GM18909 (cell line): ENCODE data around the gene TMEM26.

Source experiments
- ATAC-seq: cut with Tn5 transposase; IDR thresholded peaks from one replicate; pipeline ENCODE4 v1.9.1; 2021; ENCODE audit warnings: mild to moderate bottlenecking; ENCODE audit not compliant: unreplicated experiment, poor library complexity

The TMEM26 gene

GRCh38 chr10:61452655-61453641, at the start of gene TMEM26:
Gene TMEM26 (minus strand): TSS chr10:61453381. CDS start chr10:61453081, 300 bp downstream.
- no peak for ATAC-seq

DNA sequence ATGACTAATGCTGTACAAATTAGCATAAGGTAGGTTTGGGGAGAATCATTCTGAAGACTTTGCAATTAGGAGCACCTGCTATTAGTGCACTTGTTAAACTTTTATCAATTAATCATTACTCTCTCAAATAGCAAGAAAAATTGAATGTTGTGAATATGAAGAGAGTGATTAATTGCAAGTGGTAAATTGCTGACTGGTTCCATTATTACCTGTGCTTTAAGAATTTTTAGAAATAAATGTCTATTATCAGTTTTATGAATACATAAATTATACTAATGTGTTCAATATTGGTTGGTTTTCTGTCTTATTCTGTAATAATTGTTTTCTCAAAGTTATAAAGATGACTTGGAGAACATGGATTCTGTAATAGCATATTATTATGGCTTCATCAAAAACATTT, 47.3 kb upstream of the TMEM26 start:
- ATAC-seq: no peak

GRCh38 chr10:61492364-61492995, 39.3 kb upstream of the TMEM26 start:
- no peak for ATAC-seq

GRCh38 chr10:61487506-61487905, 34.3 kb upstream of the TMEM26 start:
- no peak for ATAC-seq

GRCh38 chr10:61486738-61487396, 33.7 kb upstream of the TMEM26 start:
- no peak for ATAC-seq

DNA sequence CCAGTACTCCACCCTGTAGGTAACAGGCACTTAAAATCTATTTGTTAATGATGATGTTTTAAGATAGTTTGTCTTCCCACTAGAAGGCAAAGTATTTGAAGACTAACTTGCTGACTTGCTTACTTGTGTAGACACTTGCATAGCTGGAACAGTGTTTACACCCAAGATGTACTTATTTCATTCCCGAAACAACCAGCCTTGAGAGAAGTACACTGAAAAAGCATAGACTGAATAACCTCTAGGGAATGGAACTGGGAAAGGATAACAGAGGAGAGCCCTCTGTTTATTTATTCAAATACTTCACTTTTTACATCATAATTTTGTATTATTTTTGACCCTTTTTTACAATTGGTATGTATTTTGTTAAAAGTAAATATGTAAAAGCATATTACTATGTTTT, 33.1 kb upstream of the TMEM26 start:
- no peak for ATAC-seq

DNA sequence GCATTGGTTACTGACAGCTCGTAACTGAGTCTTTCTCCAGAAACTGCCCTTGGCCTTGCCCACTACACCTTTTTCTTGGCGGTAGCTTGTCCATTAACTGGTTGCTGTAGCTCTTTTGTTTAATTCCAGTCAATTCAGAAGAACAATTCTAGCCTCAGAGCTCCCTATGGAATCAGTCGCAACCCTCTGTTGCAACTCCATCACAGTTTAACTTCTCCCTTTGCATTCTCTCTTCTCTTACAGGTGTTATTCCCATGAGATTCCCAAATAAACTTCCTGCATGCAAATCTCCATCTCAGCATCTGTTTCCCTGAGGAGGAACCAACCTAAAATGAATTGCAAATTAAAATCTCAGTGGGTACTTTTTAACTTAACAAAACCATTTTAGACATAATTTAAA, 28.4 kb upstream of the TMEM26 start:
- ATAC-seq: no peak

GRCh38 chr10:61480208-61480607, 27.0 kb upstream of the TMEM26 start:
- no peak for ATAC-seq

DNA sequence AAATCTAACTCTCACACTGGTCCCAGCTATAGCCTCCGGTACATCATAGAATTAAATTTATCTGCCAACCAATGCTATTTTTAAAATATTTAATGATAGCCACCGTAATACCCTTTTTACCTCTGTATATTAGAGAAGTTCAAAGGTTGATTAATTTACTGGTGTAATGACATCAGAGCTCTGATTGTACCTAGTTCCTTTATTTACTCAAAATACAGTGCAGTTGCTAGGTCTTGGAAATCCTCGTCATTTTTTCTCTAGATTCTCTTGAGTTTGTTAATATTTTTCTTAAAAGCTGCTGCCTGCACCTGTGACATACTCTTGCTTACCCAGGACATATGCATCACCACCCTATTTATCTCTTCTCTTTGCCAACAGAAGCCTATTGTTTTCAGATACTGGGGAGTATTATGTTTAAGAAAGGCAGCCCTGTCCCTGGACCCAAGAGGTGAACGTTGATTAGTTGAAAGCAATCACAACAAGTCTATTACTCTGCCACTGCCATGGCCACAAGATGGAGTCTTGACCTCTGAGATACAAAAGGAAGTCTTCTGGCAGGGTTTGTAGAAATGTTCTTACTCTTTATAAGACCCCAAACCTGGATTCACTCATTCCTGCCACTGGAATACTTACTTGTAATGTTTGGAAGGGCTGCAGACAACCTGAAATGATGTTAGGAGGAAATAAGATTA, 25.6 kb upstream of the TMEM26 start:
- ATAC-seq: no peak

GRCh38 chr10:61477451-61477850, 24.3 kb upstream of the TMEM26 start:
- ATAC-seq: no peak

- no peak for ATAC-seq
Measured at GRCh38 chr10:61476529-61476928, 23.3 kb upstream of the TMEM26 start.

DNA sequence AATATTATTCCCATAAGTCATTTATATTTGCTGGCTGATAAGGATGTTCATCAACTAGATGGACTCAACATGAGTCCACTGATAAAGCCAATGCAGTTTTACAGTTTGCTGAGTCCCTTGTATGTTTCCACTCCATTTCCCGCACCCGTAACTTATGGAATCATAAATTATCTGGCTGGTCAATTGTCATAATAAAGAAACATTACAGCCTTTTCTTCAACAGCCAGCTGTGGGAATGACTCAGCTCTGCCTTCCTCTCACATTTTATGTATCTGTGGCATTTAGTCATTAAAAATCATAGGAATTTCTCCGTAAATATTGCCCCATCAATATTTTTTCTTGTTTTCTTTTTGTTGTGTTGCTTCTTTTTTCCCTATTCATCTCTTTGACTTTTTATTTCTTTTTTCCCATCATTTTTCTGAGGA, 22.3 kb upstream of the TMEM26 start:
- no peak for ATAC-seq

- no peak for ATAC-seq
Measured at GRCh38 chr10:61472090-61472674, 19.0 kb upstream of the TMEM26 start.

DNA sequence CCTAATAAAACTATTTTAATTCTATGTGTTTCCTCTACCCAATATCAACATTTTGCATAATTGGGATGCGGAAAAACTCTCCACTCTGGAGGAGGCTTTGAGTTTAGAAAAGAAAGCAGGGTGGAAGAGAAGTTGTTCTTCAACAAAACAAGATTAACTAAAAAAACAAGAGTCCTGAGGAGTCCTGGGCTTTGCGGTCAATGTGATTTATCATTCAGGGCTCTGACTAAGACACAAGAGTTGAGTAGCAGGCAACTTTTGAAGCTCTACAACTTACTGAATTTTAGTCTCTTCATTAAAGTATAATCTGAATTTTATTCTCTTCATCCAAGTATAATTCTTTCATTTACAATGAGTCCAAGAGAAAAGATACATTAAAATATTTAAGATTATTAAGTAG, 18.3 kb upstream of the TMEM26 start:
- ATAC-seq: no peak

DNA sequence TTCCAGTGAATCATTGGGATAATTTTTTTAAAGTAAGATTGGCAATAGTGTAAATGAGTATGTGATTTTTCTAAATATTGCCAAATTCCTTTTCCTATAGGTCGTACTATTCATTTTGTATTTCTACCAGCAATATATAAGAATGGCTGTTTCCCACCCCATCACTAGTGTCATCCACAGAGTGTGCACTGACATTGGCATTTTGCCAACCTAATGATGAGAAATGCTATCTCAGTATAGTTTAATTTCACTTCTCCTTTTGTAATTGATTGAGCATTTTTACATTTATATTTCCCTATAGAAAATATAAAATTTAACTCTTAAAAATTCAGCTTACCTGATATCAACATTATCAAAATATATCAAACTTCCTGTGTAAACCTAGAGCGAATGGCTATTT, 17.6 kb upstream of the TMEM26 start:
- no peak for ATAC-seq

DNA sequence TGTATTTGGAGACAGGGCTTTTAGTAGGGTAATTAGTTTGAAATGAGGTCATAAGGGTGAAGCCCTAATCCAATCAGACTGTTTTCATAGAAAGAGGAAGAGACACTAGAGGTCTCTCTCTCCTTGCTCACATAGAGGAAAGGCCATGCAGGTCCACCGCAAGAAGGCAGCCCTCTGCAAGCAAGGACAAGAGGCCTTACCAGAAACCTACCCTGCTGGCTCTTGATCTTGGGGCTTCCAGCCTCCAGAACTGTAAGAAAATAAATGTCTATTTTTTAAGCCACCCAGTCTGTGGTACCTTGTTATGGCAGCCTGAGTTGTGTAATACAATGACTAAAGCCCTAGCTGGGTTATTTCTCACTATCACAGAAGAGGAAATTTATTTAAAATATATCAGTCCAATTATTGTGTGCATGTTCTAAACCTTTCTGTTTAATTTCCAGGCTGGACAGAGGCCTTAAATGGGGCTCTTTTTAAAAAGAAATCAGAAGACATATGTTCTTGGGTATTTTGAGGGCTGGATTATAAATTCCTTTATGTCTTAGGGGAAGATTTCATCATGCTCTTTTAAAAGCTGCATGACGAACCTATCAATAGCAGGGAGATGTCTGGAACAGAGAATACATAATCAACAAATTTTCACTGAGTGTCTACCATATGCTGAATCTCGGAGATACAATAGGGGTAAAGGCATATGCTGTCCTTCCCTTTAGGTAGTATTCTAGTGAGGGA, 12.9 kb upstream of the TMEM26 start:
- ATAC-seq: no peak

- no peak for ATAC-seq
Measured at GRCh38 chr10:61465171-61465496, 12.0 kb upstream of the TMEM26 start.

DNA sequence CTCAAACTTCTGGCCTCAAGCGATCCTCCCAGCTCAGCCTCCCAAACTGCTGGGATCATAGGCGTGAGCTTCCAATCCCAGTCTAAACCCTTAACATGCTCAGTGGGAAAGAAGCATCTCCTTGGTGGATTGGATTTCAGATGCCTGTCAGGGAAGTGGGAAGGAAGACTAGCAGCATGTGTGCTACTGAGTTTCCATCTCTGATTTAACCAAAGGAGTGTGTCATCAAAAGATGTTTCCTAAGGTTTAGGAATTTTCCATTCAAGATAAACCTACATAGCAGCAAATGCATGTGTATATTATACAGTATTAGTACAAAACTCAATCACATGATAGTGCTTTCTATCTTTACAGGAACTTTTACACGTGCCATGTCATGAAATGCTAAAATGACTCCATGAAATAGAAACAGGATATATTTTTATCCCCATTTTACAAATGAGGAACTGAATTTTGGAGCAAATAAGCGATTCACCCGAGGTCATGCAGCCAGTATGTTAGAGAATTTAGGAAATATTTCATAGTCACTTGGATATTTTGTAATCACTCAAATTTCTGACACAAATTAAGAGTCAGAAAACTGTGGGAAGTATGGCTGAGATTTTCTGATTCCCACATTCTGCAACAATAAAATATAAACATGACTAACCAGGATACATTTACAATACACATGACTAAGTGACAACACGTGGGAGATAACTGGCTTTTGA, 11.4 kb upstream of the TMEM26 start:
- no peak for ATAC-seq
